Mammary epithelial cell (primary cell): ENCODE results near the gene SHB.

Experiments used
- CTCF ChIP-seq, 2 donors: IDR thresholded peaks in 1 of 2; conservative IDR thresholded peaks in 1 of 2; 2 replicates each; pipeline ENCODE4 v1.5.1; 2011 to 2012; ENCODE audit warnings: inconsistent platforms in 2 of 2, low read length in 2 of 2, mild to moderate bottlenecking in 2 of 2, control low read depth in 1 of 2, low read depth in 1 of 2; ENCODE audit not compliant: insufficient read depth in 1 of 2; ENCODE audit errors: extremely low read depth in 1 of 2
- EZH2 ChIP-seq: IDR thresholded peaks from 2 replicates; pipeline ENCODE4 v1.6.1; 2012; ENCODE audit warnings: low read length, inconsistent platforms, borderline replicate concordance

DNA sequence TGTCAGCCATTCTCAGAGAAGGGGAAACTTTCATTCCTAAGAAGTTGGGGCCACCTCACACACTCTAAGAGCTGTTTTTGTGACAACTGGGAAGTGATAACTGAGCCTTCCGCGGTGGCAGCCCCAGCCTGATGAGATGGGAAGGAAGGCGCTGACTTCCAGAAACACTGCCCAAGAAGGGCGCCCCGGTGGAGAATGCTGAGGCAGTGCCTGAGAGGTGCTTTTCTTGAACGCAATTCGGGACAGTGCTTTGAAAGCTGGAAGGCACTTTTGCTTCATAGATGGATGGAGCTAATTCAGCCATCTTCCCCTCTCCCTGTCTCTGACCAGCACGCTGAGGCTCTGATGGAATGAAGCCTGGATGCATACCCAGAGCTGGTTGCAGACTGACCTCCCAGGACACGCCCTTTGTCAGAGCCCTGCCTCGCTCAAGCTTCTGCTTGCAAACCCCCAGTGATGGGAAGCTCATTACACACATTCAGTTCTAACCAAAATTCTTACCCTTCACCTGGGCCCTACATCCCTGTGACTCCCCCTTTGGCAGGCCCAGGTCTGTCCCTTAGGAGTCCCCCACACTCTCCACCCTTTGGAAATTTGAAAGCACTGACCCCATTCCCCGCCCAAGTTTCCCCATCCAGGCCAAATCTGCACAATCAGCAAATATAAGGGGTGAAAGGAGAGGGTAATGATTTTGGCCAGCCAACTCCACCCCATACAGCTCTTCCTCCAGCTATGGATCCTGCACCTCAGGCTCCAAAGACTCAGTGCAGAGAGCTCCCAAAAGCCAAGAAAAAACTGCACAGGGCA lies 98.5 kb downstream of the SHB start:
- TF ChIP-seq CTCF (conservative IDR thresholded peaks at IDR 0.05 in 1 of 2, IDR thresholded peaks at IDR 0.05 in 1 of 2; ENCODE audit: extremely low read depth in 1 of 2, insufficient read depth in 1 of 2, low read depth in 1 of 2, low read length in 2 of 2) (no peak), EZH2 (no peak)
